ENCODE results near the gene PCDHA2.
"Not testable (repeated sequence)": the region's sequence is repeated elsewhere in the genome, so short reads cannot be mapped to it uniquely, and the experiment has no call there.

PCDHA2 gene

DNA sequence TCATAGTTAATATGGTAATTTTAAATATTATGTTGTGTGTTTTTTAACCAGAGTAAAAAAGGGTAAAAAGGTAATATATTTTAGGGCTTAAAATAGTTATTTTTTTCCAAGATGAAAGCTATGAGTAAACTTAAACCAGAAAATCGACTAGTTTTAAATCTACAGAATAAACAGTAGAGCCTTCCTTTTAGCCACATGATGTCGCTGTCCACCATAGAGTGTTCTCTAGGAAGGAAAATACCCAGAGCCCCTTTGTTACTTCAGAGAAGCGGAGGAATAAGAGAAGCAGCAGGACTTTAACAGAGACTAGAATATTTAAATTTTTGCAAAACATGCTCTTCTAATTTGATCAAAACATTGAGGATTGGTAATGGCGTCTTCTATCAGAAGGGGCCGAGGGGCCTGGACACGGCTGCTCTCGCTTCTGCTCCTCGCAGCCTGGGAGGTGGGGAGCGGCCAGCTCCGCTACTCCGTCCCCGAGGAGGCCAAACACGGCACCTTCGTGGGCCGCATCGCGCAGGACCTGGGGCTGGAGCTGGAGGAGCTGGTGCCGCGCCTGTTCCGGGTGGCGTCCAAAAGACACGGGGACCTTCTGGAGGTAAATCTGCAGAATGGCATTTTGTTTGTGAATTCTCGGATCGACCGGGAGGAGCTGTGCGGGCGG lies at the start of gene PCDHA2:
TSS of gene PCDHA2 (plus strand) at position 258 of the 664 bp plus-strand sequence.
- no peak for TF ChIP-seq CTCF (IDR thresholded peaks at IDR 0.05; ENCODE audit: extremely low read depth, missing control alignments)
- DNase-seq (ENCODE audit: low spot score), result no peak

- DNase-seq (ENCODE audit: low spot score), result no peak
- TF ChIP-seq CTCF (IDR thresholded peaks at IDR 0.05; ENCODE audit: extremely low read depth, missing control alignments), result no peak
Measured at GRCh38 chr5:140753561-140753960, 41.1 kb upstream of the PCDHA2 start.

GRCh38 chr5:140764177-140764973 lies 30.3 kb upstream of the PCDHA2 start:
- no peak for DNase-seq (ENCODE audit: low spot score)
- TF ChIP-seq CTCF (IDR thresholded peaks at IDR 0.05; ENCODE audit: extremely low read depth, missing control alignments), result no peak

DNA sequence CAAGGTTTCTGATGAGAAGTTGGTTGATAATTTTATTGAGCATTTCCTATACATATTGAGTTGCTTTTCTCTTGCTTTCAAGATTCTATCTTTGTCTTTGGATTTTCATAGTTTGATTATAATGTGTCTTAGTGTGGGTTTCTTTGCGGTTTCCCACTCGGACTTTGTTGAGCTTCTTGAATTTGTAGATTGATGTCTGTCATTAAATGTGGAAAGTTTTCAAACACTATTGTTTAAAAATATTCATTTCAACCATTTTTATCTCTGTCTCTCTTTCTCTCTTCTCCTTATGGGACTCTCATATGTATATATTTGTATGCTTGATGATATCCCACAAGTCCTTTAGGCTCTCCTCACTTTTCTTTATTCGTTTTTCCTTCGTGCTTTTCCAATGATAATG lies 27.2 kb upstream of the PCDHA2 start:
- no peak for DNase-seq (ENCODE audit: low spot score)
- no peak for TF ChIP-seq CTCF (IDR thresholded peaks at IDR 0.05; ENCODE audit: extremely low read depth, missing control alignments)

DNA sequence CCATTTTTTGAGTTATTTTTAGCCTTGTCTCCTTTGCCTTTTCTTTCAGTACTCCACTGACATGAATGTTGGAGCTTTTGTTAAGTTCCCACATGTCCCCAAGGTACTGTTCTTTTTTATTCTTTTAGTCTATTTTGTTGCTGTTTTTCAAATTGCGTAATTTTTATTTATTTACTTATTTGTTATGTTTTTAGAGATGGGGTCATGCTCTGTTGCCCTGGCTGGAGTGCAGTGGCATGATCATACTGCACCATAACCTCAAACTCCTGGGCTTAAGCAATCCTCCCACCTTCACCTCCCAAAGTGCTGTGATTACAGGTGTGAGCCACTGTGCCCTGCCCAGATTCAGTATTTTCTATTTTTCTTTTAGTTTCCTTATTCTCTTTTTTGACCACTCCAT lies 14.1 kb upstream of the PCDHA2 start:
- TF ChIP-seq CTCF (IDR thresholded peaks at IDR 0.05; ENCODE audit: extremely low read depth, missing control alignments), result no peak
- DNase-seq (ENCODE audit: low spot score), result no peak

GRCh38 chr5:140785905-140786686 lies 8.6 kb upstream of the PCDHA2 start, which contains the start of gene PCDHA1:
Gene PCDHA1, plus strand, starts transcription at chr5:140786140.
- no peak for TF ChIP-seq CTCF (IDR thresholded peaks at IDR 0.05; ENCODE audit: extremely low read depth, missing control alignments)
- DNase-seq (ENCODE audit: low spot score), result no peak

- not testable (repeated sequence) for DNase-seq (ENCODE audit: low spot score)
Measured at GRCh38 chr5:140787422-140787821, 7.2 kb upstream of the PCDHA2 start.

DNA sequence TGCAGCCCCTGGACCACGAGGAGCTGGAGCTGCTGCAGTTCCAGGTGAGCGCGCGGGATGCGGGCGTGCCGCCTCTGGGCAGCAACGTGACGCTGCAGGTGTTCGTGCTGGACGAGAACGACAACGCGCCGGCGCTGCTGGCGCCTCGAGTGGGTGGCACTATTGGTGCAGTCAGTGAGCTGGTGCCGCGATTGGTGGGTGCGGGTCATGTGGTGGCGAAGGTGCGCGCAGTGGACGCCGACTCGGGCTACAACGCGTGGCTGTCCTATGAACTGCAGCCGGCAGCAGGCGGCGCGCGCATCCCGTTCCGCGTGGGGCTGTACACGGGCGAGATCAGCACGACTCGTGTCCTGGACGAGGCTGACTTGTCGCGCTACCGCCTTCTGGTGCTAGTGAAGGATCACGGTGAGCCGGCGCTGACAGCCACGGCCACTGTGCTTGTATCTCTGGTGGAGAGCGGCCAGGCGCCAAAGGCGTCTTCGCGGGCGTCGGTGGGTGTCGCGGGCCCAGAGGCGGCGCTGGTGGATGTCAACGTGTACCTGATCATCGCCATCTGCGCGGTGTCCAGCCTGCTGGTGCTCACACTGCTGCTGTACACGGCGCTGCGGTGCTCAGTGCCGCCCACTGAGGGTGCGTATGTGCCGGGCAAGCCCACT lies 6.7 kb upstream of the PCDHA2 start:
- not testable (repeated sequence) for DNase-seq (ENCODE audit: low spot score)

Measured in GM20000 (cell line).